HL-60 (cell line): Measurements from ENCODE around the gene RBPJL.

ENCODE experiments used
- CTCF ChIP-seq: IDR thresholded peaks from one replicate; pipeline ENCODE4 v1.5.1; 2011; ENCODE audit warnings: low read length, control low read depth, inconsistent platforms; ENCODE audit not compliant: insufficient read depth
- GABPA ChIP-seq: IDR thresholded peaks from 2 replicates; pipeline ENCODE4 v1.6.1; 2012; ENCODE audit warnings: low read depth
- POLR2AphosphoS5 ChIP-seq: IDR thresholded peaks from 2 replicates; pipeline ENCODE4 v1.6.1; 2012; ENCODE audit warnings: low read depth
- REST ChIP-seq: IDR thresholded peaks from 2 replicates; pipeline ENCODE4 v1.6.1; 2012; ENCODE audit warnings: low read depth; ENCODE audit not compliant: insufficient replicate concordance
- SPI1 ChIP-seq: IDR thresholded peaks from 2 replicates; pipeline ENCODE4 v1.6.1; 2012; ENCODE audit warnings: low read depth, mild to moderate bottlenecking, borderline replicate concordance

GRCh38 chr20:45366192-45366591 lies 59.6 kb downstream of the RBPJL start:
- TF ChIP-seq CTCF, result no peak
- no peak for TF ChIP-seq POLR2AphosphoS5
- TF ChIP-seq REST, result no peak
- no peak for TF ChIP-seq GABPA
- no peak for TF ChIP-seq SPI1
